MM.1S (cell line): ENCODE measurements around the gene C13orf46.

Experiments
- DNase-seq: peaks from one replicate; pipeline ENCODE4 v3.0.0-alpha.2; 2015
- H2AFZ ChIP-seq: fragments of 300-600 bp; sonication (generic); 2 replicates; pipeline ENCODE4 v1.6.0; 2016; ENCODE audit warnings: antibody characterized with exemption, low read length
- H3F3A ChIP-seq: fragments of 300-600 bp; sonication (generic); 2 replicates; pipeline ENCODE4 v1.6.1; 2016; ENCODE audit warnings: mild to moderate bottlenecking, antibody characterized with exemption, low read length, moderate library complexity, mixed read lengths; ENCODE audit not compliant: insufficient read depth
- H3K27ac ChIP-seq: fragments of 300-600 bp; sonication (generic); 2 replicates; pipeline ENCODE4 v1.5.1; 2016; ENCODE audit warnings: mild to moderate bottlenecking, low read length
- H3K27me3 ChIP-seq: fragments of 300-600 bp; sonication (generic); replicated peaks from 2 replicates; pipeline ENCODE4 v1.6.0; 2016; ENCODE audit warnings: low read length; ENCODE audit not compliant: insufficient read depth
- H3K36me3 ChIP-seq: fragments of 300-600 bp; sonication (generic); replicated peaks from 2 replicates; pipeline ENCODE4 v1.6.1; 2016; ENCODE audit warnings: mild to moderate bottlenecking, low read length, mixed read lengths; ENCODE audit not compliant: insufficient read depth
- H3K4me1 ChIP-seq: fragments of 300-600 bp; sonication (generic); 2 replicates; pipeline ENCODE4 v1.6.1; 2016; ENCODE audit warnings: low read length, mixed read lengths
- H3K4me2 ChIP-seq: fragments of 300-600 bp; sonication (generic); 2 replicates; pipeline ENCODE4 v1.6.0; 2016; ENCODE audit warnings: low read depth, low read length
- H3K4me3 ChIP-seq: fragments of 300-600 bp; sonication (generic); 2 replicates; pipeline ENCODE4 v1.5.1; 2016; ENCODE audit warnings: low read length, mixed read lengths
- H3K79me2 ChIP-seq: fragments of 300-600 bp; sonication (generic); 2 replicates; pipeline ENCODE4 v1.6.1; 2016; ENCODE audit warnings: mixed run types, low read length, mixed read lengths
- H3K9ac ChIP-seq: fragments of 300-600 bp; sonication (generic); 2 replicates; pipeline ENCODE4 v1.6.1; 2016; ENCODE audit warnings: low read length, mixed read lengths
- H3K9me2 ChIP-seq: fragments of 300-600 bp; sonication (generic); replicated peaks from 2 replicates; pipeline ENCODE4 v1.6.1; 2016; ENCODE audit warnings: mild to moderate bottlenecking, low read length, mixed read lengths; ENCODE audit not compliant: insufficient read depth
- H3K9me3 ChIP-seq: fragments of 300-600 bp; sonication (generic); replicated peaks from 2 replicates; pipeline ENCODE4 v1.6.1; 2016; ENCODE audit warnings: mild to moderate bottlenecking, low read length, mixed read lengths; ENCODE audit not compliant: insufficient read depth
- H4K20me1 ChIP-seq: fragments of 300-600 bp; sonication (generic); 2 replicates; pipeline ENCODE4 v1.6.1; 2016; ENCODE audit warnings: mild to moderate bottlenecking, low read length, moderate library complexity, mixed read lengths; ENCODE audit not compliant: insufficient read depth
- EZH2 ChIP-seq: fragments of 300-600 bp; sonication (generic); optimal IDR thresholded peaks from 2 replicates; pipeline ENCODE3; 2017; ENCODE audit warnings: low read depth, mild to moderate bottlenecking, antibody characterized with exemption, low read length, mixed read lengths
- EZH2phosphoT487 ChIP-seq: fragments of 300-600 bp; sonication (generic); IDR thresholded peaks from 2 replicates; pipeline ENCODE4 v1.6.1; 2018; ENCODE audit warnings: antibody characterized with exemption, low read length
- TF ChIP-seq, protein P1 (sequence below): fragments of 300-600 bp; sonication (generic); IDR thresholded peaks from 2 replicates; pipeline ENCODE4 v1.5.1; 2016; ENCODE audit warnings: antibody characterized with exemption, low read length, mixed read lengths

C13orf46 gene

DNA sequence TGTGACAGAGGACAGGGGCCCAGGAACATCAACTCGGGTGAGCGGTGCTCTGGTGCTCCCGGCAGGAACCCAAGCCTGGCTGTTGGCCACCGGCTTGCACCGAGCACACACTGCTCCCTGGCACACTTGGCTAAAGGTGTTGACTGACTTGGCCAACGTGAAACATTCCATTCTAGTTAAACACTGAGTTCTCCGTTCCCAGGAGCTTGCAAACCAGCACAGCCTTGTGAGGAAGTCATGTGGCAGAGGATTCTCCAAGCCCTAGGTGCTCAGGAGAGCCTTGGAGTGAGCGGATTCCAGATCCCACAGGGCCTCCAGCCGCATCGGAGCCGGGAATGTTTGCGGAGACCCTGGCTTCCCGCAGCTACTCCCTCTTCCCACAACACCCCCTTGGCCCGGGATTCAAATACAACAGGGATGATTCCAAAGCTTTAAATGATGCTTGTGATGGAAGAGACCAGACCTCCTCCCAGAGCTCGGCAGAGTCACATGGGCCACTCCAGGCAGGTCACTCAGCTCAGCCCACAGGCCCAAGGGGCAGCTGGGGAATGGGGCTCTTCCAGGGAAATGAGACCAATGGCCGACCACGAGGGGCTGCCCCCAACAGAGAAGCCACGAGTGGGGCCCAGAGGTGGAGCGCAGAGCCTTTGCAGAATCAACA lies 2.9 kb downstream of the C13orf46 start:
- Histone ChIP-seq H3K9me3 (no peaks in the 10 kb centered on the region), H3K4me2 (no peak overlapping the region), H3K4me3 (no peak overlapping the region), H2AFZ (no peak overlapping the region), H4K20me1 (no peaks in the 10 kb centered on the region), H3K27me3 (no peaks in the 10 kb centered on the region), H3F3A (no peaks in the 10 kb centered on the region), H3K9ac (no peak overlapping the region), H3K79me2 (no peaks in the 10 kb centered on the region), H3K4me1 (no peaks in the 10 kb centered on the region), H3K36me3 (0 out of 2 replicates have a peak, but pooled peaks cover 3% of the 10 kb centered on the region), H3K9me2 (no peaks in the 10 kb centered on the region), H3K27ac (no peak overlapping the region)
- no peak for DNase-seq
- TF ChIP-seq EZH2 (no peak), EZH2phosphoT487 (no peak)
- TF ChIP-seq, protein P1, sequence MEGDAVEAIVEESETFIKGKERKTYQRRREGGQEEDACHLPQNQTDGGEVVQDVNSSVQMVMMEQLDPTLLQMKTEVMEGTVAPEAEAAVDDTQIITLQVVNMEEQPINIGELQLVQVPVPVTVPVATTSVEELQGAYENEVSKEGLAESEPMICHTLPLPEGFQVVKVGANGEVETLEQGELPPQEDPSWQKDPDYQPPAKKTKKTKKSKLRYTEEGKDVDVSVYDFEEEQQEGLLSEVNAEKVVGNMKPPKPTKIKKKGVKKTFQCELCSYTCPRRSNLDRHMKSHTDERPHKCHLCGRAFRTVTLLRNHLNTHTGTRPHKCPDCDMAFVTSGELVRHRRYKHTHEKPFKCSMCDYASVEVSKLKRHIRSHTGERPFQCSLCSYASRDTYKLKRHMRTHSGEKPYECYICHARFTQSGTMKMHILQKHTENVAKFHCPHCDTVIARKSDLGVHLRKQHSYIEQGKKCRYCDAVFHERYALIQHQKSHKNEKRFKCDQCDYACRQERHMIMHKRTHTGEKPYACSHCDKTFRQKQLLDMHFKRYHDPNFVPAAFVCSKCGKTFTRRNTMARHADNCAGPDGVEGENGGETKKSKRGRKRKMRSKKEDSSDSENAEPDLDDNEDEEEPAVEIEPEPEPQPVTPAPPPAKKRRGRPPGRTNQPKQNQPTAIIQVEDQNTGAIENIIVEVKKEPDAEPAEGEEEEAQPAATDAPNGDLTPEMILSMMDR = no peak

GRCh38 chr13:113969973-113970611 lies 3.8 kb downstream of the C13orf46 start:
- Histone ChIP-seq H3K4me1 (no peaks in the 10 kb centered on the region), H3K27ac (no peak overlapping the region), H3K9me3 (no peaks in the 10 kb centered on the region), H3K4me2 (no peak overlapping the region), H3K27me3 (no peaks in the 10 kb centered on the region), H3K36me3 (0 out of 2 replicates have a peak, but pooled peaks cover 1% of the 10 kb centered on the region), H3K4me3 (no peak overlapping the region), H3K9me2 (no peaks in the 10 kb centered on the region), H4K20me1 (no peaks in the 10 kb centered on the region), H3F3A (no peaks in the 10 kb centered on the region), H3K79me2 (no peaks in the 10 kb centered on the region), H2AFZ (no peak overlapping the region), H3K9ac (no peak overlapping the region)
- no peak for DNase-seq
- TF ChIP-seq, protein P1 = no peak
- TF ChIP-seq EZH2phosphoT487 (no peak), EZH2 (no peak)

GRCh38 chr13:113969311-113969972 lies 4.4 kb downstream of the C13orf46 start:
- Histone ChIP-seq H3K27ac (no peak overlapping the region), H2AFZ (no peak overlapping the region), H3K9ac (no peak overlapping the region), H4K20me1 (no peaks in the 10 kb centered on the region), H3K36me3 (no peaks in the 10 kb centered on the region), H3K27me3 (no peaks in the 10 kb centered on the region), H3F3A (no peaks in the 10 kb centered on the region), H3K9me2 (no peaks in the 10 kb centered on the region), H3K9me3 (no peaks in the 10 kb centered on the region), H3K79me2 (no peaks in the 10 kb centered on the region), H3K4me1 (no peaks in the 10 kb centered on the region), H3K4me2 (no peak overlapping the region), H3K4me3 (no peak overlapping the region)
- DNase-seq = no peak
- TF ChIP-seq, protein P1 = no peak
- TF ChIP-seq EZH2phosphoT487 (no peak), EZH2 (no peak)
